IMR-90 (cell line): ENCODE data around the gene POLRMT. TPM values are rescaled to one million over a fixed set of nuclear protein-coding genes. Genes with fewer than 3 reads are reported as not detected.

ENCODE experiments used
- ATAC-seq: fragments of 200-7000 bp; cut with Tn5 transposase; 2 replicates; pipeline ENCODE4 v1.9.1; 2020; ENCODE audit warnings: low read depth, mild to moderate bottlenecking, moderate library complexity
- BruUV-seq: library from RNA; stranded (reverse); fragments of 400-500 nt; replicated peaks from 2 replicates; lab custom pipeline; 2021; lab: Mats Ljungman, UMichigan
- CTCF ChIA-PET: fragments of 300-600 bp; formaldehyde crosslinking; extraction: SDS; loops from one replicate; lab custom pipeline; 2021; ENCODE audit warnings: antibody characterized with exemption; lab: Yijun Ruan, JAX
- POLR2A ChIA-PET: fragments of 300-600 bp; sonication (Branson Sonifier 250); formaldehyde crosslinking; loops from one replicate; lab custom pipeline; 2022; ENCODE audit warnings: antibody characterized with exemption; ENCODE audit not compliant: unreplicated experiment; lab: Charles Lee
- DNase-seq: peaks from one replicate; pipeline ENCODE4 v3.0.0; 2013
- H2AFZ ChIP-seq: replicated peaks from 2 replicates; pipeline ENCODE3; 2013; ENCODE audit warnings: low read length, mild to moderate bottlenecking; ENCODE audit not compliant: poor library complexity
- H2AK5ac ChIP-seq: 2 replicates; pipeline ENCODE4 v1.6.1; 2013; ENCODE audit warnings: low read depth, low read length, inconsistent platforms
- H2AK9ac ChIP-seq: replicated peaks from 2 replicates; pipeline ENCODE3; 2013; ENCODE audit warnings: mild to moderate bottlenecking, low read depth, low read length, moderate library complexity; ENCODE audit not compliant: poor library complexity
- H2BK120ac ChIP-seq: 2 replicates; pipeline ENCODE4 v1.6.1; 2013; ENCODE audit warnings: low read depth, low read length, inconsistent platforms
- H2BK15ac ChIP-seq: 3 replicates; pipeline ENCODE4 v1.6.1; 2013; ENCODE audit warnings: low read depth, low read length, inconsistent platforms
- H2BK20ac ChIP-seq: 2 replicates; pipeline ENCODE4 v1.6.1; 2013; ENCODE audit warnings: low read depth, mild to moderate bottlenecking, inconsistent platforms, low read length, moderate library complexity
- H2BK5ac ChIP-seq: 2 replicates; pipeline ENCODE4 v1.6.1; 2013; ENCODE audit warnings: mild to moderate bottlenecking, low read depth, low read length, inconsistent platforms; ENCODE audit not compliant: poor library complexity, severe bottlenecking
- H3K14ac ChIP-seq: replicated peaks from 2 replicates; pipeline ENCODE4 v1.6.1; 2013; ENCODE audit warnings: low read depth, low read length, inconsistent platforms
- H3K18ac ChIP-seq: 2 replicates; pipeline ENCODE4 v1.6.1; 2013; ENCODE audit warnings: low read depth, low read length, control low read depth
- H3K23ac ChIP-seq: 2 replicates; pipeline ENCODE4 v1.6.1; 2013; ENCODE audit warnings: low read depth, low read length, inconsistent platforms
- H3K27ac ChIP-seq: 2 replicates; pipeline ENCODE4 v1.5.1; 2013; ENCODE audit warnings: mild to moderate bottlenecking, control low read depth, low read length; ENCODE audit not compliant: insufficient read depth
- H3K27me3 ChIP-seq: 2 replicates; pipeline ENCODE4 v1.6.1; 2013; ENCODE audit warnings: low read length; ENCODE audit not compliant: control insufficient read depth, insufficient read depth
- H3K36me3 ChIP-seq: 2 replicates; pipeline ENCODE4 v1.6.1; 2013; ENCODE audit warnings: low read length, mixed read lengths; ENCODE audit not compliant: control insufficient read depth, insufficient read depth
- H3K4ac ChIP-seq: 2 replicates; pipeline ENCODE4 v1.6.1; 2013; ENCODE audit warnings: low read depth, low read length, inconsistent platforms
- H3K4me1 ChIP-seq: 2 replicates; pipeline ENCODE4 v1.6.1; 2013; ENCODE audit warnings: low read length, mixed read lengths; ENCODE audit not compliant: control insufficient read depth, insufficient read depth
- H3K4me2 ChIP-seq: 2 replicates; pipeline ENCODE4 v1.6.1; 2013; ENCODE audit warnings: low read depth, mild to moderate bottlenecking, control low read depth, low read length, moderate library complexity
- H3K4me3 ChIP-seq: 2 replicates; pipeline ENCODE4 v1.5.1; 2013; ENCODE audit warnings: low read depth, mild to moderate bottlenecking, control low read depth, low read length, moderate library complexity; ENCODE audit not compliant: insufficient read depth
- H3K56ac ChIP-seq: 2 replicates; pipeline ENCODE4 v1.6.1; 2013; ENCODE audit warnings: low read length, inconsistent platforms; ENCODE audit not compliant: insufficient read depth; ENCODE audit errors: extremely low read depth
- H3K79me1 ChIP-seq, 2 experiments: 2 replicates each; pipeline ENCODE4 v1.6.1; 2013; ENCODE audit warnings: low read length in 2 of 2, inconsistent platforms in 1 of 2, low read depth in 1 of 2
- H3K9ac ChIP-seq: 2 replicates; pipeline ENCODE4 v1.6.1; 2013; ENCODE audit warnings: low read depth, low read length, control low read depth
- H3K9me1 ChIP-seq: 2 replicates; pipeline ENCODE4 v1.6.1; 2013; ENCODE audit warnings: low read length, inconsistent platforms; ENCODE audit not compliant: insufficient read depth
- H3K9me3 ChIP-seq: 2 replicates; pipeline ENCODE4 v1.6.1; 2013; ENCODE audit warnings: low read length; ENCODE audit not compliant: control insufficient read depth, insufficient read depth
- H4K20me1 ChIP-seq: 2 replicates; pipeline ENCODE4 v1.6.1; 2013; ENCODE audit warnings: low read length, inconsistent platforms; ENCODE audit not compliant: insufficient read depth
- H4K5ac ChIP-seq: 2 replicates; pipeline ENCODE4 v1.6.1; 2013; ENCODE audit warnings: mild to moderate bottlenecking, low read depth, low read length, control low read depth
- H4K8ac ChIP-seq, 2 experiments: 2 replicates each; pipeline ENCODE4 v1.6.1; 2013; ENCODE audit warnings: low read depth in 2 of 2, low read length in 2 of 2, control low read depth in 1 of 2, inconsistent platforms in 1 of 2
- H4K91ac ChIP-seq: 2 replicates; pipeline ENCODE4 v1.6.1; 2013; ENCODE audit warnings: low read depth, low read length, inconsistent platforms; ENCODE audit not compliant: insufficient read depth
- BHLHE40 ChIP-seq: fragments of 150-350 bp; IDR thresholded peaks from 2 replicates; pipeline ENCODE4 v1.6.1; 2016; ENCODE audit warnings: mild to moderate bottlenecking, low read depth, low read length
- CEBPB ChIP-seq: IDR thresholded peaks from 2 replicates; pipeline ENCODE4 v1.6.1; 2012; ENCODE audit warnings: low read depth, low read length, improper control_type of control experiment
- CHD1 ChIP-seq: IDR thresholded peaks from 2 replicates; pipeline ENCODE4 v1.6.1; 2012; ENCODE audit warnings: low read depth, low read length, improper control_type of control experiment
- CTCF ChIP-seq: conservative IDR thresholded peaks from 2 replicates; pipeline ENCODE4 v1.5.1; 2012; ENCODE audit warnings: mild to moderate bottlenecking, low read depth, low read length, improper control_type of control experiment
- ELK1 ChIP-seq: fragments of 150-350 bp; IDR thresholded peaks from 2 replicates; pipeline ENCODE4 v1.6.1; 2016; ENCODE audit warnings: low read depth, mild to moderate bottlenecking, low read length, moderate library complexity, borderline replicate concordance
- FOS ChIP-seq: fragments of 150-350 bp; IDR thresholded peaks from 2 replicates; pipeline ENCODE4 v1.6.1; 2016; ENCODE audit warnings: low read depth, low read length
- MAFK ChIP-seq: IDR thresholded peaks from 2 replicates; pipeline ENCODE4 v1.6.1; 2012; ENCODE audit warnings: low read depth, low read length, improper control_type of control experiment
- MXI1 ChIP-seq: IDR thresholded peaks from 2 replicates; pipeline ENCODE4 v1.6.1; 2012; ENCODE audit warnings: low read depth, mild to moderate bottlenecking, low read length, moderate library complexity, borderline replicate concordance
- NFE2L2 ChIP-seq: fragments of 150-350 bp; IDR thresholded peaks from 2 replicates; pipeline ENCODE4 v1.6.1; 2016; ENCODE audit warnings: low read depth, mild to moderate bottlenecking, low read length
- POLR2A ChIP-seq: IDR thresholded peaks from 2 replicates; pipeline ENCODE4 v1.6.1; 2012; ENCODE audit warnings: mild to moderate bottlenecking, low read depth, low read length
- RAD21 ChIP-seq: IDR thresholded peaks from 2 replicates; pipeline ENCODE4 v1.6.1; 2012; ENCODE audit warnings: low read length, improper control_type of control experiment
- RCOR1 ChIP-seq: IDR thresholded peaks from 2 replicates; pipeline ENCODE4 v1.6.1; 2012; ENCODE audit warnings: mild to moderate bottlenecking, low read length, improper control_type of control experiment; ENCODE audit not compliant: insufficient replicate concordance
- RFX5 ChIP-seq: IDR thresholded peaks from 2 replicates; pipeline ENCODE4 v1.8.0; 2012; ENCODE audit warnings: low read depth, mild to moderate bottlenecking, low read length, moderate library complexity
- SMC3 ChIP-seq: fragments of 150-350 bp; IDR thresholded peaks from 2 replicates; pipeline ENCODE4 v1.6.1; 2016; ENCODE audit warnings: low read depth, mild to moderate bottlenecking, antibody characterized with exemption, low read length, moderate library complexity
- USF2 ChIP-seq: fragments of 150-350 bp; IDR thresholded peaks from 2 replicates; pipeline ENCODE4 v1.6.1; 2017; ENCODE audit warnings: mild to moderate bottlenecking, antibody characterized with exemption, low read length, low read depth
- WGBS, 2 experiments: methylation state at CpG; one replicate each; pipeline versions ENCODE4 v1.1.5 to v1.1.7; 2013; ENCODE audit warnings: missing lambda C conversion rate in 2 of 2; ENCODE audit not compliant: insufficient read length in 1 of 2; ENCODE audit errors: extremely low coverage in 2 of 2; 5-methylcytosine and 5-hydroxymethylcytosine counted together
- dilution Hi-C: fragments of 300-500 bp; cut with HindIII; formaldehyde crosslinking; loops from one replicate; pipeline ENCODE4 v1.14.3; 2018; ENCODE audit warnings: low sequenced_read_pairs; ENCODE audit not compliant: unreplicated experiment
- in situ Hi-C: fragments of 300-500 bp; cut with MboI; formaldehyde crosslinking; loops from 3 replicates; pipeline ENCODE4 v1.14.3; 2019; ENCODE audit warnings: low sequenced_read_pairs, inconsistent platforms, mixed read lengths
- intact Hi-C: fragments of 100-400 bp; cut with micrococcal nuclease; formaldehyde crosslinking; loops from 2 replicates; pipeline ENCODE4 v1.10.0; 2022
- polyA plus RNA-seq, 3 experiments: library from polyadenylated mRNA; depleted of rRNA; stranded (reverse); fragments of >200 nt; gene quantifications; 2 replicates each; pipeline ENCODE4 v1.2.3, GENCODE V29; 2012; ENCODE audit warnings: low replicate concordance in 1 of 3
- total RNA-seq: library from RNA; depleted of rRNA; stranded (reverse); fragments of >200 nt; gene quantifications from 2 replicates; pipeline ENCODE4 v1.2.3, GENCODE V29; 2012

The POLRMT gene
- total and polyA plus RNA-seq, 2 of the 4 experiments (the other 2 are of a cell fraction), result 9.9 to 29.6 TPM

DNA sequence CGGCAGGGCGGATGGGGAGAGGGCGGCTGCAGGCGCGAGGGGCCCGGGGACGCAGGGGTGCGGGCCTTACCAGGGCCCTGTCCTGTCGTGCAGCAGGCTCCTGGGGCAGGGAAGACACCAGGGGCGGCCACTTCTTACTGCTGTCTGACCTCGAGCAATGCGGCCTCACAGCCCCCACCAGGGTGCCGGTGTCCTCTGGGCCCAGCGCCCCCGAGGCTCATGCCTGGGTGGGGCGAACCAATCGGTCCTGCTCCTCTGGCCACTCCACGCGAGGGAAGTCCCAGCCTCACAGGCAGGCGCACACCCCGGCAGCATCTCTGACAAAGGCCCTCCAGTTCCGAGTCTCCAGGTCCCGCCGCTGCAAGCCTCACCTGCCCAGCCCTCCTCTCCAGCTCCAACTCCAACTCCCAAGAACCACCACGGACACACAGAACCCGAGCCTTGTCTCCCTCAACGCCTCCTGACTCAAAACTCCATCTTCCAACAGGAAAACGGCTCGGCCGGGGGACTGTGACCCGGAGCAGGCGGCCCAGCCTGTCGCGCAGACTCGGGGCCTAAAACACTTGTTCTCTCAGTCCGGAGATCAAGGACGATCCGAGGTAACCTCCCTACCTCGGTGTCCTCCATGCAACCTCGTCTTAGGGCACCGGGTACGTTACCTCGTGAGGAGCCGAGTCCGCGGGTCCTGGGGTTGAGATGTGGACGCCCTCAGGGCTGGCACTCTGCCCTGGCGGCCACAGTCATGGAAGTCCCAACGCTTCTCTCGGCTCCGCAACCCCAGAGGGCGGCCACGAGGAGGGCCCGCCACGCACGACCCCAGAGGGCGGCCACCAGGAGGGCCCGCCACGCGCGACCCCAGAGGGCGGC lies 12.8 kb upstream of the POLRMT start:
- Histone ChIP-seq H3K56ac (no peak overlapping the region), H3K4me3 (no peak overlapping the region), H4K91ac (no peak overlapping the region), H3K4me1 (no peaks in the 10 kb centered on the region), H3K9me1 (no peaks in the 10 kb centered on the region), H3K23ac (no peak overlapping the region), H3K27me3 (no peaks in the 10 kb centered on the region), H4K20me1 (peaks cover 5% of the 10 kb centered on the region; the same call in 1 of the 2 replicates), H3K36me3 (peaks cover 42% of the 10 kb centered on the region), H4K8ac (no peak overlapping the region), H3K18ac (no peak overlapping the region), H2BK20ac (no peak overlapping the region), H3K27ac (no peak overlapping the region), H3K79me1 (peaks cover 0 to 7% of the 10 kb centered on the region in 2 experiments; a peak in 1 of 4 replicates), H2AK5ac (no peak overlapping the region), H2BK5ac (no peak overlapping the region), H2AFZ (no peak overlapping the region), H2BK15ac (no peak overlapping the region), H3K4ac (no peak overlapping the region), H3K14ac (no peak overlapping the region), H3K4me2 (no peak overlapping the region), H3K9ac (no peak overlapping the region), H4K5ac (no peak overlapping the region), H2AK9ac (no peak overlapping the region), H2BK120ac (no peak overlapping the region), H3K9me3 (no peaks in the 10 kb centered on the region)
- CTCF ChIA-PET, result no interaction called here
- ATAC-seq (no peak), DNase-seq (no peak)
- in situ Hi-C loops, result no loop called here
- dilution Hi-C loops, result no loop called here
- 94% methylated on average over 45 of the region's 62 CpGs; no CpG with 5 or more reads in 1 of the 2 experiments for WGBS, 2 experiments
- intact Hi-C loops, result no loop called here
- no TSS peak for BruUV-seq
- POLR2A ChIA-PET, result interaction anchor here (0.5 kb wide), 1 partner anchor 12 kb away, joined by 3 read pairs; no protein-coding TSS in a partner anchor
- TF ChIP-seq FOS (no peak), MXI1 (no peak), CHD1 (no peak), CEBPB (no peak), POLR2A (no peak), BHLHE40 (no peak), RCOR1 (no peak), NFE2L2 (no peak), USF2 (no peak), RAD21 (no peak), MAFK (no peak), CTCF (no peak), RFX5 (no peak), ELK1 (no peak), SMC3 (no peak)
